ENCODE data around the gene HIF1AN. TPM values are rescaled to one million over a fixed set of nuclear protein-coding genes. Genes with fewer than 3 reads are reported as not detected.

Gene HIF1AN
- total and polyA plus RNA-seq, 11 donors: 8.2 to 61.8 (median 46.4) TPM

- DNase-seq: no peak
- Histone ChIP-seq H3K36me3 (peaks cover 0 to 88% (median 48%) of the 10 kb centered on the region in 9 donors), H3K4me1 (peaks cover 0 to 22% (median 0%) of the 10 kb centered on the region in 12 donors), H3K4me3 (no peak overlapping the region), H3K27me3 (no peaks in the 10 kb centered on the region), H3K9me3 (no peaks in the 10 kb centered on the region), H3K27ac (peak overlapping the region in 1 of 12 donors; percentile 5)
- TF ChIP-seq CTCF (IDR thresholded peaks at IDR 0.05): no peak
- TF ChIP-seq POLR2A (IDR thresholded peaks at IDR 0.05): no peak
- ATAC-seq: no peak
- intact Hi-C loops (cut with DNase I): loop anchor here in 2 of 10 donors (5.0 to 10.0 kb wide), 2 partner anchors 76 to 173 kb away; partner anchors contain the start of gene PKD2L1 (in 1 of the 2)
- 64 to 83% (median 75%) methylated on average over 1 of the region's 1 CpG for WGBS, 4 donors
These were observed 27.5 kb upstream of the HIF1AN start for GRCh38 chr10:100508266-100508665.

GRCh38 chr10:100508691-100509150 is 27.0 kb upstream of the HIF1AN start:
- Histone ChIP-seq H3K9me3 (no peaks in the 10 kb centered on the region), H3K4me1 (peaks cover 0 to 22% (median 0%) of the 10 kb centered on the region in 12 donors), H3K27ac (no peak overlapping the region), H3K4me3 (no peak overlapping the region), H3K36me3 (peaks cover 0 to 85% (median 44%) of the 10 kb centered on the region in 9 donors), H3K27me3 (no peaks in the 10 kb centered on the region)
- ATAC-seq (peak in 2 of 4 donors; percentile 26 to 44), DNase-seq (no peak)
- no peak for TF ChIP-seq POLR2A (IDR thresholded peaks at IDR 0.05)
- peak in 6 of 12 donors; percentile 17 to 39 (median 22) for TF ChIP-seq CTCF (IDR thresholded peaks at IDR 0.05)
- WGBS, 4 donors: 51 to 69% (median 60%) methylated on average over 3 of the region's 3 CpGs
- intact Hi-C loops (cut with DNase I): loop anchor here in 2 of 10 donors (5.0 to 10.0 kb wide), 2 partner anchors 76 to 174 kb away; partner anchors contain the start of gene PKD2L1 (in 1 of the 2)

- H3K36me3 ChIP-seq: peaks cover 0 to 78% (median 41%) of the 10 kb centered on the region in 9 donors
- intact Hi-C loops (cut with DNase I): loop anchor here in 2 of 10 donors (5.0 to 10.0 kb wide), 2 partner anchors 77 to 175 kb away; partner anchors contain the start of gene PKD2L1 (in 1 of the 2)
- no peak overlapping the region for H3K4me3 ChIP-seq
- H3K9me3 ChIP-seq: no peaks in the 10 kb centered on the region
- no peak overlapping the region for H3K27ac ChIP-seq
- ATAC-seq (no peak), DNase-seq (no peak)
- no peaks in the 10 kb centered on the region for H3K27me3 ChIP-seq
- TF ChIP-seq CTCF (IDR thresholded peaks at IDR 0.05) (no peak), POLR2A (IDR thresholded peaks at IDR 0.05) (no peak)
- WGBS, 4 donors: 54 to 75% (median 68%) methylated on average over 8 of the region's 8 CpGs
- H3K4me1 ChIP-seq: peaks cover 0 to 22% (median 0%) of the 10 kb centered on the region in 12 donors
These were observed 26.4 kb upstream of the HIF1AN start for GRCh38 chr10:100509241-100509840.

- Histone ChIP-seq H3K27ac (peak overlapping the region in 1 of 12 donors; percentile 51), H3K4me3 (no peak overlapping the region), H3K9me3 (no peaks in the 10 kb centered on the region), H3K4me1 (peaks cover 0 to 22% (median 0%) of the 10 kb centered on the region in 12 donors), H3K36me3 (peaks cover 0 to 78% (median 41%) of the 10 kb centered on the region in 9 donors), H3K27me3 (no peaks in the 10 kb centered on the region)
- TF ChIP-seq CTCF (IDR thresholded peaks at IDR 0.05) (no peak), POLR2A (IDR thresholded peaks at IDR 0.05) (no peak)
- intact Hi-C loops (cut with DNase I): loop anchor here in 4 of 10 donors (10.0 kb wide), 3 partner anchors 76 to 206 kb away; partner anchors contain the start of gene PKD2L1 (in 1 of the 4)
- WGBS, 4 donors: 85 to 91% (median 90%) methylated on average over 7 of the region's 7 CpGs
- ATAC-seq (peak in 3 of 4 donors; percentile 11 to 22 (median 15)), DNase-seq (no peak)
These were observed 25.0 kb upstream of the HIF1AN start for GRCh38 chr10:100510533-100511308.
